Upper lobe of left lung (tissue), 6 donors: Measurements from ENCODE around the gene SEPHS1. TPM values are rescaled to one million over a fixed set of nuclear protein-coding genes. Genes with fewer than 3 reads are reported as not detected.
A peak's percentile ranks its signal among the peaks of the same experiment; 100 is the strongest.

Experiments
- ATAC-seq, 2 donors: fragments of 200-7000 bp; cut with Tn5 transposase; one replicate each; pipeline ENCODE4 v1.9.1; 2022; ENCODE audit warnings: mild to moderate bottlenecking in 2 of 2, moderate library complexity in 2 of 2; ENCODE audit not compliant: low FRiP score in 2 of 2
- DNase-seq, 2 donors: peaks; one replicate each; pipeline ENCODE4 v3.0.0-alpha.2; 2019 to 2020
- H3K27ac ChIP-seq, 4 donors: fragments of 200-600 bp; sonication (generic); one replicate each; pipeline ENCODE4 v1.5.1; 2016 to 2019
- H3K27me3 ChIP-seq, 4 donors: fragments of 200-600 bp; sonication (generic); one replicate each; pipeline ENCODE4 v1.5.1; 2017 to 2019
- H3K36me3 ChIP-seq, 4 donors: fragments of 200-600 bp; sonication (generic); one replicate each; pipeline ENCODE4 v1.5.1; 2016 to 2019
- H3K4me1 ChIP-seq, 4 donors: fragments of 200-600 bp; sonication (generic); one replicate each; pipeline ENCODE4 v1.5.1; 2018 to 2019
- H3K4me3 ChIP-seq, 4 donors: fragments of 200-600 bp; sonication (generic); one replicate each; pipeline ENCODE4 v1.5.1; 2017 to 2019; ENCODE audit warnings: mild to moderate bottlenecking in 2 of 4, moderate library complexity in 1 of 4
- H3K9me3 ChIP-seq, 4 donors: fragments of 200-600 bp; sonication (generic); one replicate each; pipeline ENCODE4 v1.5.1; 2018 to 2019
- EP300 ChIP-seq, 4 donors: sonication (generic); formaldehyde crosslinking; IDR thresholded peaks; one replicate each; pipeline ENCODE4 v1.5.1; 2017; ENCODE audit warnings: antibody characterized with exemption in 4 of 4, control low read depth in 2 of 4
- POLR2A ChIP-seq, 4 donors: fragments of 450-650 bp; IDR thresholded peaks; one replicate each; pipeline ENCODE4 v1.5.1; 2016 to 2017; ENCODE audit warnings: antibody characterized with exemption in 4 of 4, mild to moderate bottlenecking in 2 of 4
- POLR2AphosphoS5 ChIP-seq, 2 donors: sonication (generic); formaldehyde crosslinking; IDR thresholded peaks; one replicate each; pipeline ENCODE4 v1.5.1; 2017; ENCODE audit warnings: antibody characterized with exemption in 2 of 2
- WGBS, 2 donors: methylation state at CpG; one replicate each; pipeline ENCODE4 v1.1.5; 2017 to 2018; 5-methylcytosine and 5-hydroxymethylcytosine counted together
- total RNA-seq, 6 donors: library from RNA; depleted of rRNA in 4 of 6; stranded (reverse); fragments of >200 nt in 4 of 6; gene quantifications; one replicate each; pipeline versions ENCODE4 v1.1.0 to v1.2.1, GENCODE V29; 2016 to 2021
- TF ChIP-seq, protein P1 (sequence below), 6 experiments: fragments of 450-650 bp in 4 of 6; fragments of 200-600 bp in 2 of 6; sonication (generic) in 2 of 6; IDR thresholded peaks; one replicate each; pipeline ENCODE4 v1.5.1; 2016 to 2019; ENCODE audit warnings: antibody characterized with exemption in 6 of 6
- donor health status: DM: no; HTN: no; CAD: no; lungs with moderate emphysema.
- donor health status: DM: no; HTN: yes; CAD: no; lungs with severe emphysema.

SEPHS1 gene
- total RNA-seq, 6 donors from 2014 or later = 10.0 to 41.9 (median 33.8) TPM

- 93 to 94% methylated on average over 5 of the region's 5 CpGs for WGBS, 2 donors
- no peak for DNase-seq
Observed at GRCh38 chr10:13392701-13393100, 44.6 kb upstream of the SEPHS1 start.

GRCh38 chr10:13390604-13391522 is 42.8 kb upstream of the SEPHS1 start:
- H3K27me3 ChIP-seq = no peaks in the 10 kb centered on the region
- H3K4me3 ChIP-seq = peak overlapping the region in 1 of 4 donors; percentile 17
- H3K36me3 ChIP-seq = no peaks in the 10 kb centered on the region
- 44 to 51% methylated on average over 20 of the region's 20 CpGs for WGBS, 2 donors
- peaks cover 0 to 6% (median 2%) of the 10 kb centered on the region in 4 donors for H3K4me1 ChIP-seq
- TF ChIP-seq POLR2A (IDR thresholded peaks at IDR 0.05) = no peak
- TF ChIP-seq, protein P1, sequence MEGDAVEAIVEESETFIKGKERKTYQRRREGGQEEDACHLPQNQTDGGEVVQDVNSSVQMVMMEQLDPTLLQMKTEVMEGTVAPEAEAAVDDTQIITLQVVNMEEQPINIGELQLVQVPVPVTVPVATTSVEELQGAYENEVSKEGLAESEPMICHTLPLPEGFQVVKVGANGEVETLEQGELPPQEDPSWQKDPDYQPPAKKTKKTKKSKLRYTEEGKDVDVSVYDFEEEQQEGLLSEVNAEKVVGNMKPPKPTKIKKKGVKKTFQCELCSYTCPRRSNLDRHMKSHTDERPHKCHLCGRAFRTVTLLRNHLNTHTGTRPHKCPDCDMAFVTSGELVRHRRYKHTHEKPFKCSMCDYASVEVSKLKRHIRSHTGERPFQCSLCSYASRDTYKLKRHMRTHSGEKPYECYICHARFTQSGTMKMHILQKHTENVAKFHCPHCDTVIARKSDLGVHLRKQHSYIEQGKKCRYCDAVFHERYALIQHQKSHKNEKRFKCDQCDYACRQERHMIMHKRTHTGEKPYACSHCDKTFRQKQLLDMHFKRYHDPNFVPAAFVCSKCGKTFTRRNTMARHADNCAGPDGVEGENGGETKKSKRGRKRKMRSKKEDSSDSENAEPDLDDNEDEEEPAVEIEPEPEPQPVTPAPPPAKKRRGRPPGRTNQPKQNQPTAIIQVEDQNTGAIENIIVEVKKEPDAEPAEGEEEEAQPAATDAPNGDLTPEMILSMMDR (IDR thresholded peaks at IDR 0.05) = no peak
- TF ChIP-seq POLR2AphosphoS5 (IDR thresholded peaks at IDR 0.05) = no peak
- TF ChIP-seq EP300 (IDR thresholded peaks at IDR 0.05) = no peak
- no peak overlapping the region for H3K27ac ChIP-seq
- DNase-seq (peak in 1 of 2 donors; percentile 39), ATAC-seq (no peak)
- H3K9me3 ChIP-seq = no peaks in the 10 kb centered on the region

More at GRCh38 chr10:13392701-13393100, 44.6 kb upstream of the SEPHS1 start:
- peaks cover 0 to 6% (median 2%) of the 10 kb centered on the region in 4 donors for H3K4me1 ChIP-seq
- H3K4me3 ChIP-seq = no peak overlapping the region
- TF ChIP-seq POLR2AphosphoS5 (IDR thresholded peaks at IDR 0.05) (no peak), POLR2A (IDR thresholded peaks at IDR 0.05) (no peak), EP300 (IDR thresholded peaks at IDR 0.05) (no peak)
- TF ChIP-seq, protein P1 (IDR thresholded peaks at IDR 0.05) = no peak
- no peaks in the 10 kb centered on the region for H3K9me3 ChIP-seq
- H3K27me3 ChIP-seq = no peaks in the 10 kb centered on the region
- H3K27ac ChIP-seq = no peak overlapping the region
- no peaks in the 10 kb centered on the region for H3K36me3 ChIP-seq
- no peak for ATAC-seq

- no peaks in the 10 kb centered on the region for H3K27me3 ChIP-seq
- ATAC-seq (no peak), DNase-seq (no peak)
- WGBS, 2 donors = 94% methylated on average over 3 of the region's 3 CpGs
- peaks cover 0 to 6% (median 2%) of the 10 kb centered on the region in 4 donors for H3K4me1 ChIP-seq
- no peak overlapping the region for H3K27ac ChIP-seq
- no peak overlapping the region for H3K4me3 ChIP-seq
- no peaks in the 10 kb centered on the region for H3K36me3 ChIP-seq
- TF ChIP-seq EP300 (IDR thresholded peaks at IDR 0.05) (no peak), POLR2AphosphoS5 (IDR thresholded peaks at IDR 0.05) (no peak), POLR2A (IDR thresholded peaks at IDR 0.05) (no peak)
- TF ChIP-seq, protein P1 (IDR thresholded peaks at IDR 0.05) = no peak
- H3K9me3 ChIP-seq = no peaks in the 10 kb centered on the region
Observed at GRCh38 chr10:13388478-13389230, 40.6 kb upstream of the SEPHS1 start.

DNA sequence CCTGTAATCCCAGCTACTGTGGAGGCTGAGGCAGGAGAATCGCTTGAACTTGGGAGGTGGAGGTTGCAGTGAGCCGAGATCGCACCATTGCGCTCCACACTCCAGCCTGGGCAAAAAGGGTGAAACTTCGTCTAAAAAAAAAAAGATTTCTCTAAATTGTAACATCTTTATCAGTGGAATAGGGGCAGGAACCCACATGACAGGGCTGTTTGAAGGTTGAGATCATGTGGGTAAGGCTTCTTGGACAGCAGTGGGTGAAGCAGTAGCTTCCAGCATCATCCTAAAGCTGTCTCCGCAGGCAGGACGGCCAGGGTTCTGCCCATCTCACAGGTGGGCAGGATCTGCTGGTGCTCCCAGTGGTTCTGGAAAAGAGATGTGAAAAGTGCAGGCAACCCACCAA is 37.9 kb upstream of the SEPHS1 start:
- Histone ChIP-seq H3K36me3 (no peaks in the 10 kb centered on the region), H3K9me3 (no peaks in the 10 kb centered on the region), H3K27ac (no peak overlapping the region), H3K4me3 (no peak overlapping the region), H3K4me1 (peaks cover 2 to 22% (median 10%) of the 10 kb centered on the region in 4 donors), H3K27me3 (no peaks in the 10 kb centered on the region)
- DNase-seq = no peak
- no peak for TF ChIP-seq POLR2A (IDR thresholded peaks at IDR 0.05)
- TF ChIP-seq, protein P1 (IDR thresholded peaks at IDR 0.05) = no peak
- TF ChIP-seq POLR2AphosphoS5 (IDR thresholded peaks at IDR 0.05) = no peak
- no peak for TF ChIP-seq EP300 (IDR thresholded peaks at IDR 0.05)
- WGBS, 2 donors = 93 to 96% methylated on average over 7 of the region's 7 CpGs
- no peak for ATAC-seq
